Stimulated activated CD4-positive, alpha-beta T cell treated with anti-CD3 and anti-CD28 coated beads, Interleukin-4, amount 100 ng/mL, for 1 hour (primary cell): Measurements from ENCODE around the gene RBM10.
A peak's percentile ranks its signal among the peaks of the same experiment; 100 is the strongest.

ENCODE experiments used
- DNase-seq: peaks from one replicate; pipeline ENCODE4 v3.0.0-alpha.2; 2020

Gene RBM10

DNA sequence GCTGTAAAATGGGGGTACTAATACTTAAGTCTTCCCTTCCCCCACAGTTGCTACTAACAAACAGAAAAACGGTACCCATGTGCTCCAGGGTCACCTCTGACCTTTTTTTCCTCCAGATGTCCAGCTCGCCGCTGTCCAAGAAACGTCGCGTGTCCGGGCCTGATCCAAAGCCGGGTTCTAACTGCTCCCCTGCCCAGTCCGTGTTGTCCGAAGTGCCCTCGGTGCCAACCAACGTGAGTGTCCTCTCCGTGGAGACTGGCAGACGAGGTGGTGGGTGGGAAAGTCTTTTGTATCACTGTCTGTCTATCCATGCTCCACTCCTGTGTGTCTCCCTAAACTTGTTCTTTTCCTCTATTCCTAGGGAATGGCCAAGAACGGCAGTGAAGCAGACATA is 53.7 kb downstream of the RBM10 start:
- DNase-seq, result no peak

DNA sequence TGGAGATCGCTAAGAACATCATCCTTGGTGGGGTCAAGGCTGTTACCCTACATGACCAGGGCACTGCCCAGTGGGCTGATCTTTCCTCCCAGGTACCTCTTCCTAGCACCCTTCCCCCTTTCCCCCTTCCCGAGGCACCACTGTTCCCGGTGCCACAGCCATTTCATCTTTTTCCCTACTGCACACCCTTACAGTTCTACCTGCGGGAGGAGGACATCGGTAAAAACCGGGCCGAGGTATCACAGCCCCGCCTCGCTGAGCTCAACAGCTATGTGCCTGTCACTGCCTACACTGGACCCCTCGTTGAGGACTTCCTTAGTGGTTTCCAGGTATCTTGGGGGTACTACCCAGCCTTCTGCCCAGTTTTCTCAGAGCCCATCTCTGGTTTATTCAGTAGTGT is 54.3 kb downstream of the RBM10 start:
- no peak for DNase-seq

DNA sequence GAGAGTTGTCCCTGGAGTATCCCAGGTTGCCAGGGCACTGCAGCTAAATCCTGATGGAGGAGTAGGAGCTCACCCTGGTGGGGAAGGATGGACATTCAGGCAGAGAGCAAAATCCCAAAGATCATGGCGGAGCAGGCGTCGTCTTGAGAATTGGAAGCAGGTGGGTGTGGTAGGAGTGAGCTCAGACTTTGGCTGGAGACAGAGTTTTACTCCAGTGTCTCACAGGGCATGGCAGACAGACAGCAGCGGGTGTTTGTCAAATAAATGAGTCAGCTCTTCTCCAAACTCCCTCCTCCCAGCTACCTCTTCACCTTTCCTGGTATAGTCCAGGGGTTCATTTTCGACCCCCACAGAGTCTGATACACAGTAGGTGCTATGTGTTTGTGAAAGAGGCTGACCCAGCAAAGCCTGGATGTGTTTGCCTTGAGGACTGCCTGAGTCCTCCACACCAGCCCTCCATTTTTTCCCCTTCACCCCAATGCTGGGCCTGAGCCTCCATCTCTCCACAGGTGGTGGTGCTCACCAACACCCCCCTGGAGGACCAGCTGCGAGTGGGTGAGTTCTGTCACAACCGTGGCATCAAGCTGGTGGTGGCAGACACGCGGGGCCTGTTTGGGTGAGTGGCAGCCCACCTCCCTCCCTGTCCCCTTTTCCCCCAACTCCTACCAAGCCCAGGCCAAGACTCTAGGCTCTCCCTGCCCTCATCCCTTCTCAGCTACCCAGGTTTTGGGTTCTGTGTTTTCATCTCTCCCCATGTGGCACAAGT is 55.5 kb downstream of the RBM10 start:
- DNase-seq, result no peak

DNA sequence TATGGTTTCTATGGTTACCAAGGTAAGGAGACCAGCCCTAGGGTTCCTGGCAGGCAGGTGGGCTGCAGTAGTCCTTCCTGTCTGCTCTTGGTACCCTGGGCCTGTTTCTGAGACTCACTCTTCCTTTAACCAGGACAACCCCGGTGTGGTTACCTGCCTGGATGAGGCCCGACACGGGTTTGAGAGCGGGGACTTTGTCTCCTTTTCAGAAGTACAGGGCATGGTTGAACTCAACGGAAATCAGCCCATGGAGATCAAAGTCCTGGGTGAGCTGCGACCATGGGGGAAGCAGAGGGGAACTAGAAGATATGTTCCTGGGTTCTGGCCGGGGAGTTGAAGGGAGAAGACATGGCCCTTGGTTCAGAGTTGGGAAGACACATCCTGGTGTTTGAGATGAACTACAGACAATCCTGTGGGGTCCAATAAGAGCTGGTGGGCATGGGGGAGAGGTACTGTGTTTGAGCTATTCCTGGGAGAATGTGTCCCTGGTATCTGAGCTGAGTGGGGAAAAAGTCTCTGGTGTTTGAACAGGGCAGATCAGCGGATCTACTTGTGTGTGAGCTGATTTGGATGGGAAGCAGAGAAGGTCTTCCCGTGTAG is 56.4 kb downstream of the RBM10 start:
- DNase-seq, result no peak

DNA sequence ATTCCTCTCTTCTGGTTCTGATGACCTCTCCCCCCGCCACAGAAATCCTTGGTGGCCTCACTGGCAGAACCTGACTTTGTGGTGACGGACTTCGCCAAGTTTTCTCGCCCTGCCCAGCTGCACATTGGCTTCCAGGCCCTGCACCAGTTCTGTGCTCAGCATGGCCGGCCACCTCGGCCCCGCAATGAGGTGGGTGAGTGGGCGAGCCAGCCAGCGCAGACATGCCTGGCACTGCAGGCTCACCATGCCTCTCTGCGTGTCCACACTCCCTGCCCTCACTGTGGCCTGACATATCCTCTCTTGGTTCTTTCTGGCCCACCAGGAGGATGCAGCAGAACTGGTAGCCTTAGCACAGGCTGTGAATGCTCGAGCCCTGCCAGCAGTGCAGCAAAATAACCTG is 57.3 kb downstream of the RBM10 start:
- DNase-seq, result no peak

DNA sequence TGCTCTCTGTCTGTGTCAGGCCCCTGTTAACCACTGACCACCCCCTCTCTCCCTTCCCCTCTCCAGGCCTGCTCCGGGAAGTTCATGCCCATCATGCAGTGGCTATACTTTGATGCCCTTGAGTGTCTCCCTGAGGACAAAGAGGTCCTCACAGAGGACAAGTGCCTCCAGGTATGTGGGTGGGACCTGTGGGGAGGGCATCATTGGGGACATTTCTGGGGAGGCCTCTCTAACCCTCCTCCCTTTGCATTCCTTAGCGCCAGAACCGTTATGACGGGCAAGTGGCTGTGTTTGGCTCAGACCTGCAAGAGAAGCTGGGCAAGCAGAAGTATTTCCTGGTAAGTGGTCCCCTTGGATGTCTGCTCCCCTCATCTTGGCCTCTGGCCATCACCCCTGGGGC is 57.9 kb downstream of the RBM10 start:
- no peak for DNase-seq

DNA sequence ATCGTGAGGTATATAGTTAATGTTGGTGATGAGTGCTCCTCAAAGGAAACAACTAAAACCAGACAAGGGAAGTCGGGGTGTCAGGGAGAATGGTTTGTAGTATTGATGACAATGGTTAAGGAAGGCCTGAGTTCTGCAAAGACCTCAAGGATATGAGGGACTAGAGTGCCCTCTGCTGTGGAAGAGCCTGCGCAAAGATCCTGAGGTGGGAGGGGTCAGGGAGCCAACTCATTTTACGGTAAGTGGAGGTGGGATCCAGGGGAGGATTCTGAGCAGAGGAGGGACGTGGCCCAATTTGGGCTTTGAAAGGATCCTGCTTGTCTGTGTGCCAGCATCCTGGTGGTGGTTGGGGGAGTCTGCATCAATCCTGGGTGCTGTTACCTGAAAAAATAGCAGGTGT is 59.9 kb downstream of the RBM10 start:
- no peak for DNase-seq

DNA sequence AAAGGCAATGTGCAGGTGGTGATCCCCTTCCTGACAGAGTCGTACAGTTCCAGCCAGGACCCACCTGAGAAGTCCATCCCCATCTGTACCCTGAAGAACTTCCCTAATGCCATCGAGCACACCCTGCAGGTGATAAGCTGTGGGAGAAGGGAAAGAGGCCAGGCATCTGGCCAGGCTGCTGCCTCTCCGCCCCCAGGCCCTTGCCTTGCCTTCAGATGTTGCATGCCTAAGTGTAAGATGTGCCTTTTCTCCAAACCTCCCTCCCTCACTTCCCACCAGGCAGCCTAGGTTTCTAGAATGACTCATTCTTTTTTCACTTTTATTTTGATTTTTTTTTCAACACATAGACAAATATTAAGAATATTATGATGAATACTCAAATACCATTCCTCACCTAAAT is 61.3 kb downstream of the RBM10 start:
- no peak for DNase-seq

DNA sequence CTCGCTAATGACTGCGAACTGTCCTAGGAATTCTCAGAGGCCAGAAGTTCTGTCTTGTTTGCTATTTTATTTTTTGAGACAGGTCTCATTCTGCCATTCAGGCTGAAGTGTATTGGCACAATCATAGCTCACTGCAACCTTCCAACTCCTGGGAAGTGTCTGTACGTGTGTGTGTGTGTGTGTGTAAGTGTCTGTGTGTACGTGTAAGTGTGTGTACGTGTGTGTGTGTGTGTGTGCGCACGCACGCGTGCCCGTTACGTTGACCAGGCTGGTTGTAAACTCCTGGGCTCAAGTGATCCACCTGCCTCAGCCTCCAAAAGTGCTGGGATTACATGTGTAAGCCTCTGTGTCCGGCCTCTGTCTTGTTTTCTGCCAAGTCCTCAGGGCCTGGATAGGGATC is 63.1 kb downstream of the RBM10 start:
- no peak for DNase-seq

DNA sequence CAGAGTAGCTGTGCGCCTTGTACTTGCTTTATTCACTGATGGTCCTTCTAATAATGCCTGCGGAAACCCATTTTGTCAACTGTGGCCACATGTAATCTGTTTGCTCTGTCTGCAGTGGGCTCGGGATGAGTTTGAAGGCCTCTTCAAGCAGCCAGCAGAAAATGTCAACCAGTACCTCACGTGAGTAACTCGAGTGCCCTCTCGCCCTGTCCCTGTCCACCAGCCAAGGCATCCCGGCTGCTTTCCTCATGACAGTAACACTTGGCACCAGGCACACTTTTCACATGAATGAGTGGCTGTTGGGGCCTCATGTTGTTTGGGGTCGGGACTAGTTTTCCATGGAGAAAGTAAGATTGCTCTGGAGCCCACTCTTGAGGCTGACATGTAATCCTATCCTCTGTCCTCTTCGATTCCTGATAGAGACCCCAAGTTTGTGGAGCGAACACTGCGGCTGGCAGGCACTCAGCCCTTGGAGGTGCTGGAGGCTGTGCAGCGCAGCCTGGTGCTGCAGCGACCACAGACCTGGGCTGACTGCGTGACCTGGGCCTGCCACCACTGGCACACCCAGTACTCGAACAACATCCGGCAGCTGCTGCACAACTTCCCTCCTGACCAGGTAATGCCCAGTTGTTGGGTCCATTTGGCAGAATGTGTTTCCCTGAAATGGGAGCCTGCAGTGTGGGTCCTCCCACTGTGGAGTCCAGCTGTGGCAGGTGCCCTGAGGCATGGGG is 64.7 kb downstream of the RBM10 start:
- no peak for DNase-seq

DNA sequence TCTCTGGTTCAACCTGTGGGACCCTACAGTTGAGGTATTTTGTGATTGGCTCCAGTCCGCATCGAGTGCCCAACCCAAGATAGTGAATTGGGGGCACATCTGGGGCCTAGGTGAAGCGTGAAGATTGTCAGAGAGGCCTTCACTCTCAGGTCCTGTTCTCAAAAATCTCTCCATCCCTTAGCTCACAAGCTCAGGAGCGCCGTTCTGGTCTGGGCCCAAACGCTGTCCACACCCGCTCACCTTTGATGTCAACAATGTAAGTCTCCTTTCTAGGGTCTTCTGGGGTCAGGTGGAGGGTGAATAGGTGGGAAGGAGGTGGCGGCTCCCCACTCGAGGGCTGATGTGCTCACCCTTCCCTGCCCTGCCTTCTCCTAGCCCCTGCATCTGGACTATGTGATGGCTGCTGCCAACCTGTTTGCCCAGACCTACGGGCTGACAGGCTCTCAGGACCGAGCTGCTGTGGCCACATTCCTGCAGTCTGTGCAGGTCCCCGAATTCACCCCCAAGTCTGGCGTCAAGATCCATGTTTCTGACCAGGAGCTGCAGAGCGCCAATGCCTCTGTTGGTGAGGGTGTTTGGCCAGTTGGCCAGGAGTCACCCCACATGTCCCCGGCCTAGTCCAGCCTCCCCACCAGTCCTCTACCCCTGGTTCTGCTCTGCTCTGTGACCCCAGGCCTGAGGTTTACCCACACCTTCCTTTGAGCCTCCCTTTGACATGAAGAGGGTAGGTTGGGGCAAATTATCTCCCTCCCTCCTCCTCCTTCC is 65.8 kb downstream of the RBM10 start:
- no peak for DNase-seq

DNA sequence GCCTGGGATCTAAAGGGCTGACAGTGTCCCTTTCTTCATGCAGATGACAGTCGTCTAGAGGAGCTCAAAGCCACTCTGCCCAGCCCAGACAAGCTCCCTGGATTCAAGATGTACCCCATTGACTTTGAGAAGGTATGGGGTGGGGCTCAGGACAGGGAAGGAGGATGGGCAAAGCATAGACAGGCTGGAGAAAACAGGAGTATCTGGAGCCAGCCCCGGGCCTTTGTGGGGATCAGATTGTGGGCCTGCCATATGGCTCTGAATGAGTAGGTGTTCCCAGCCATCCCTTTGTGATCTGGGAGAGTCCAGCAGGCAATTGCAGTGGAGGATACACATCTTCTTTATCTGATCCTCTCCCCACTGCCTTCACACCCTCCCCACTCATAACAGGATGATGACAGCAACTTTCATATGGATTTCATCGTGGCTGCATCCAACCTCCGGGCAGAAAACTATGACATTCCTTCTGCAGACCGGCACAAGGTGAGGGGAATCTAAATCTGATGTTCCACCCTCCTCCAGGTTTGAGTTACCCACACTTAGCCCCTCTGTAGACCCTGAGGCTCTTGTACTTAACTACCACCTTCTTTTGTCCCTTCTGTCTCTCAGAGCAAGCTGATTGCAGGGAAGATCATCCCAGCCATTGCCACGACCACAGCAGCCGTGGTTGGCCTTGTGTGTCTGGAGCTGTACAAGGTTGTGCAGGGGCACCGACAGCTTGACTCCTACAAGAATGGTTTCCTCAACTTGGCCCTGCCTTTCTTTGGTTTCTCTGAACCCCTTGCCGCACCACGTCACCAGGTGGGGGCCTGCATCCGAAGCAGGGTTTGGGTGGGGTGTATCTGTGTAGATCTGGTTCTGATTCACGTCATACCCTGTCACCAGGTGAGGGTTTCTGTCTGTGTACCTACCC is 67.6 kb downstream of the RBM10 start:
- DNase-seq, result no peak

DNA sequence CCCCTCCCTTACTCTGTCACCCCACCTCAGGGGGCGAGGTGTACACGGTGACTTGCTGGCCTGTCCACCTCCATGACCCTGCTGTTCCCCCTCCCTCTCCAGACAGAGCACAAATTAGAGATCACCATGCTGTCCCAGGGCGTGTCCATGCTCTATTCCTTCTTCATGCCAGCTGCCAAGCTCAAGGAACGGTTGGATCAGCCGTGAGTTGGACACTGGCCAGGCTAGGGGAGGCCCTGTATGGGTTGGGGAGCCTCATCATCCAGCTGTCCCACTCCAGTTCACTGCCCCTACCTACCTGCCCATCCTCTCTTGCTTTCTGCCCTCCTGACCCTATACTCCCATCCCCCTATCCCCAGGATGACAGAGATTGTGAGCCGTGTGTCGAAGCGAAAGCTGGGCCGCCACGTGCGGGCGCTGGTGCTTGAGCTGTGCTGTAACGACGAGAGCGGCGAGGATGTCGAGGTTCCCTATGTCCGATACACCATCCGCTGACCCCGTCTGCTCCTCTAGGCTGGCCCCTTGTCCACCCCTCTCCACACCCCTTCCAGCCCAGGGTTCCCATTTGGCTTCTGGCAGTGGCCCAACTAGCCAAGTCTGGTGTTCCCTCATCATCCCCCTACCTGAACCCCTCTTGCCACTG is 69.5 kb downstream of the RBM10 start:
- DNase-seq, result no peak

DNA sequence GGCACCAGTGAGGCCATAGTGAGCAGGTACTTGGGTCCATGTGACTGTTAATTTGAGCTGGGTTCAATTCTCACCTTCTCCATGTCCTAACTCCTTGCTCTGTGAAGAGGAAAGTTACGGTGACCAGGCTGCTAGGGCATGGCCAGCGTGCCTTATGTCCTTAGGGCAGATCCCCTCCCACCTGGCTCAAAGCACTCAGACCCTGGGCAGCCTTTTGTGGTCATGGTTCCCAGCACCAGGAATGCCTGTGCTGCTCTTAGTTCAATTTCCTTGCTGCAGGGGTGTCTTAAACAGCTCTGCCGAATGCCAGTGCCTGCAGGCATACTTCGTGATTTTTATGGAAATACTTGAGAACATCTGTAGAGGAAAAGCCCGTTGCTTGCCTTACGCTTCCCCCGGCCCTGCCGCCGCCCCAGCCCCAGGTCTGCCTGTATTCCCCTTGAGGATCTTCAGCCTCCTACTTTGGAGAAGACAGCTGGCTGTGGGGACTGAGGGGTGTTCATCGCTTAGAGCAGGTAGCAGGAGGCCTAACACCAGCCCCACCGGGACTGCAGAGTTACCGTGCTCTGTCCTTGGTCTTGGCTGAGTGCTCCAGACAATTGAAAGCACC is 70.4 kb downstream of the RBM10 start:
- DNase-seq, result no peak

DNA sequence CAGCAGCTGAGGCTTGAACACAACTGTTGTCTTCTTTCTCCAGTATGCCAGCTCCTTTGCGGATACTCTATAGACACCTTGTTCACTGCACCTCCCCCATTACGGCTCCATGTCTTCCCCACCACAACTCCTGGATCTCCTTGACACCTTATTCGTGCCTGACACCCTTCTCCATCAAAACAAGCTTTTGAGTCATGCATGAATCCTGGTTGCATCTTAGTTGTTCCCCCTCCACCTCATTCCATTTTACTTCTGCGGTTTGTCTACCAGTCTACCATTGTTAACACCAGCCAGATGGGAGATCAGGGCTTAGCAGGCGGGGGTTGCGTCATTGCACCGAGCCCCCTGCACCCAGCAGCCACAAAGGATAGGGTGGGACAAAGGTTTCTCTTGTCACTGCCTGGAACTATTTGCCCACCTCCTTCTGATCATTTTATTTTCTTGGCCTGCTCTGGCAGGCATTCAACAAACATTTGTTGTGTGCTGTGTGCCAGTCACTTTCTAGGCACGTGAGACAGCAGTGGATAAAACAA is 71.4 kb downstream of the RBM10 start:
- no peak for DNase-seq

DNA sequence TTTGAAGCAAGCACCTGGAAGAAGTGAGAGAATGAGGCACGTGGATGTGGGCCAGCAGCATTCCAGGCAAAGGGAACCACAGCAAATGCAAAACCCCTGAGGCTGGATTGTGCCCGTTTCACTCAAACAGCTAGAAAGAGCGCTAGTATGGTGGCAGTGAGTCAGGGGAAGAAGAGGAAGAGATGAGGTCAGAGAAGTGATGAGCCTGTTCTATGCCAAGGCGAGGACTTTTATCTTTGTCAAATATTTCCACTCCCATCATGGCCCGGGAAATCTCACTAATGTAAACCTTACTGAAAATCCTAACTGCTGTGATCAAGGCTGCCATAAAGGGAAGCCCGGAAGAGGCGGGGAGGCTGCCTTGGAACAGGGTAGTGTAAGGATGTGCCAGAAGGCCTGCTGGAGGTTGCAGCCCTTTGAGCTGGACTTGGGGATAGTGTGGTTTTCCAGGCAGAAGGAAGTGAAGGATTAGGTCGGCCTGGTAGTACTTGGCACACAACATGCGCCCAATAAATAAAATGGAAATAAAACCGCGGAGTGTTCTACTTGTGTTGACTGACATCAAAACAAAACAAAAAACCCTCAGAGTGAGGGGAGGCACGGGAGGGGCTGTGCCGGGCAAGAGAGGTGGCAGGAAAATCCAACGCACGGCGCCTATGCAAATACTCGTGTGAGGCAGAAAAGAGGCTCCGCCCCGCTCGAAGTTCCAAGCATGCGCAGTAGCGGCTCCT is 72.3 kb downstream of the RBM10 start:
- DNase-seq, result no peak

DNA sequence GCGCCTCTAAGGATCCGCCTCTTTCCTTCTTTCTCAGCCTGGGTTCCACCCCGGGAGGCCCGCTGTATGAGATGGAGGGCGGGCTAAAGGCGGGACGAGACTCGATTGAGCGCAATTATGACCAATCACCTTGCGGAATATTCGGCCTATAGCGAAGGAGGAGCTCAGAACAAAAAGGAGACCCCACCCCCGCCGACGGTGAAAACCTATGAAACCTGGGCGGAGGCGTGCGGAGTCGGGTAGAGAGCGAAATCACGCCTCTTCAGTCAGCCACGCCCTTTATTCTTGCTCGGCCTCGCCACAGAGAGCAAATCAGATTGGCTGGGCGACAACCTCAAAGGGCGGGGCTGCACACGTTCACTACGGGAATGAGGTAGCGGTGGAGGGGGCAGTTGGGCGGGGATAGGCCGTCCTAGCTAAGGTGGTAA is 72.8 kb downstream of the RBM10 start:
- DNase-seq, result peak; percentile 90

DNA sequence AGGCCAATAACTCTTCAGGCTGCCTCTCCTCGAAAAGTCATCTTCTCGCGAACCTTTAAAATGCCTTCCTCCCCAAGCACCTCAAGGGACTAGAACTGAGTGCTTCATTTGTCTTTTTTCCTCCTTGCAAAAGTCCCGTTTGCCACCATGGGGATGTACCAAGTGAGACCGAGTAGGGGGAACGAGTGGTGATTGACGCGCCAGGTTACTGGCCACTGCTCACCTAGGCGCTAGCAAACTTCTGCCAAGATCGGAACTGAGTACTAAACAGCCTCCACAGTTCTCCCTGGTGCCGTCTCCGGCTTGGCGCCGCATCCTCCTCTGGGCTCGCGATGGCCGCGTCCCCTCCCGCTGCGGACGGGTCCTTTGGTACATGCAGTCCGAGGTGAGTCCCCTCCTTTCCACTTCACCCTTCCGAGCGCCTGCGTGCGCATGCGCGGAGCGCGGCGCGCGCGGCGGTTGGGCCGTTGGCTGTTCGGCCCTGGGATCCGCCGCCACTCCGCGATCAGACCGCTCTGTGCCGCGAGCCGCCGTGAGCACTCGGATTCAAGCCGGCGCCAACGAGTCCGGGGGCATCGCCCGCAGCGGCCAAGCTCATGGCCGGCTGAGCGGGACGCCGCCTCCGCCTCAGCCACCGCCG is 73.4 kb downstream of the RBM10 start, which contains the start of gene CDK16:
Gene CDK16, plus strand, starts transcription at position 402 of the 640 bp plus-strand sequence. CDS start 4,877 bp downstream, outside the sequence.
- DNase-seq, result peak; percentile 62
